SW480 (cell line): ENCODE measurements around the gene ECEL1.
"Not testable (repeated sequence)": the region's sequence is repeated elsewhere in the genome, so short reads cannot be mapped to it uniquely, and the experiment has no call there.

ENCODE experiments used
- DNase-seq: peaks from one replicate; pipeline ENCODE4 v3.0.0-alpha.2; 2016; ENCODE audit warnings: low spot score

ECEL1 gene, protein sequence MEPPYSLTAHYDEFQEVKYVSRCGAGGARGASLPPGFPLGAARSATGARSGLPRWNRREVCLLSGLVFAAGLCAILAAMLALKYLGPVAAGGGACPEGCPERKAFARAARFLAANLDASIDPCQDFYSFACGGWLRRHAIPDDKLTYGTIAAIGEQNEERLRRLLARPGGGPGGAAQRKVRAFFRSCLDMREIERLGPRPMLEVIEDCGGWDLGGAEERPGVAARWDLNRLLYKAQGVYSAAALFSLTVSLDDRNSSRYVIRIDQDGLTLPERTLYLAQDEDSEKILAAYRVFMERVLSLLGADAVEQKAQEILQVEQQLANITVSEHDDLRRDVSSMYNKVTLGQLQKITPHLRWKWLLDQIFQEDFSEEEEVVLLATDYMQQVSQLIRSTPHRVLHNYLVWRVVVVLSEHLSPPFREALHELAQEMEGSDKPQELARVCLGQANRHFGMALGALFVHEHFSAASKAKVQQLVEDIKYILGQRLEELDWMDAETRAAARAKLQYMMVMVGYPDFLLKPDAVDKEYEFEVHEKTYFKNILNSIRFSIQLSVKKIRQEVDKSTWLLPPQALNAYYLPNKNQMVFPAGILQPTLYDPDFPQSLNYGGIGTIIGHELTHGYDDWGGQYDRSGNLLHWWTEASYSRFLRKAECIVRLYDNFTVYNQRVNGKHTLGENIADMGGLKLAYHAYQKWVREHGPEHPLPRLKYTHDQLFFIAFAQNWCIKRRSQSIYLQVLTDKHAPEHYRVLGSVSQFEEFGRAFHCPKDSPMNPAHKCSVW

DNA sequence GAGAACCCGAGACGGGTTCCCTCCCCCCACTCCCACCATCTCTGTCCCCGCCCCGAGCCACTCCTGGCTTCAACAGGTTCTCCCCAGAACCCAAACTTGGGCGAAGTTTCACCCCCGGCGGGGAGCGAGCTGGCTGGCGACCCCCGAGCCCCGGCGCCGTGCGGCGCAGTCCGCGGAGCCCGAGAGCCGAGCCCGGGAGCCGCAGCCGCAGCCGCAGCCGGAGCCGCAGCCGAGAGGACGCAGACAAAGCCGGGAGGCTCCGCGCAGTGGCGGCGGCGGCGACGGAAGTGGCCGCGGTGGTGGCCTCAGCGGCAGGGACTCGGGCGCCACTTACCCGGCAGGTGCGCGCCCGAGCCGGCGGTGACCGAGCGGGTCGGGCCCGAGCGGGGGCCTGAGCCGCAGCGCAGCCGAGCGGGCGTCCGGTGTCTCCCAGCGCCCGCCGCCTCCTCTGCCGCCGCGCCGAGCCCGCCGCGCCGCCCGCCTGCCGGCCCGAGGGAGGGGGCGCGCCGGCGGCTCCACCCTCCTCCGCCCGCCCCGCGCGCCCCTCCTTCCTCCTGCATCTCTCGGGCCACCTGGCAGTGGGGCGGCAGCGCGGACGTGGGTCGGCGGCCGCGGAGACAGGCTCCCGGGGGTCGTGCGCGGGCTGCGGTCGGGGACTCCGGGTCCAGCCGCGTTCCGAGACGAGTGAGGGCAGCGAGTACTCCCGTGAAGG, at the start of gene ECEL1:
TSS of gene ECEL1 (minus strand) at position 450 of the 712 bp plus-strand sequence. CDS start 1,181 bp downstream, outside the sequence.
- DNase-seq: no peak

DNA sequence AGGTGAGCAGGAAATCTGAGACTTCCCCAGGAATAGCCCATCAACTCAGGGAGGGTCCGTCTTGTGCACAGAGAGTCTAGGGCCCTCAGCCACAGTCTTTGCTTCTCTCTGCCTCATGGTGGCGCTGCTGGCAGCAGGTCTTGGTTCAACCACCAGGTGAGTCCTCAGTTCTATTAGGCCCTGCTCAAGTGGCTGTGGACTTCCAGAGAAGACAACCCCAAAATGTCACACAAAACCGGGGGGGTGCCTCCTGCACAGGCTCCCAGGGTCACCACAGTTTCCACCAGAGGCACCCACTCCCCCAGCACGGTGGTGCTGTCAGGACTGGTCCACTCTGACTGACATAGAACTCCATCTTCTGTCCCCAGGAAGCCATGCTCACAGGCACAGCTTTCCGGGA, 49.4 kb upstream of the ECEL1 start:
- peak; percentile 30 for DNase-seq

DNA sequence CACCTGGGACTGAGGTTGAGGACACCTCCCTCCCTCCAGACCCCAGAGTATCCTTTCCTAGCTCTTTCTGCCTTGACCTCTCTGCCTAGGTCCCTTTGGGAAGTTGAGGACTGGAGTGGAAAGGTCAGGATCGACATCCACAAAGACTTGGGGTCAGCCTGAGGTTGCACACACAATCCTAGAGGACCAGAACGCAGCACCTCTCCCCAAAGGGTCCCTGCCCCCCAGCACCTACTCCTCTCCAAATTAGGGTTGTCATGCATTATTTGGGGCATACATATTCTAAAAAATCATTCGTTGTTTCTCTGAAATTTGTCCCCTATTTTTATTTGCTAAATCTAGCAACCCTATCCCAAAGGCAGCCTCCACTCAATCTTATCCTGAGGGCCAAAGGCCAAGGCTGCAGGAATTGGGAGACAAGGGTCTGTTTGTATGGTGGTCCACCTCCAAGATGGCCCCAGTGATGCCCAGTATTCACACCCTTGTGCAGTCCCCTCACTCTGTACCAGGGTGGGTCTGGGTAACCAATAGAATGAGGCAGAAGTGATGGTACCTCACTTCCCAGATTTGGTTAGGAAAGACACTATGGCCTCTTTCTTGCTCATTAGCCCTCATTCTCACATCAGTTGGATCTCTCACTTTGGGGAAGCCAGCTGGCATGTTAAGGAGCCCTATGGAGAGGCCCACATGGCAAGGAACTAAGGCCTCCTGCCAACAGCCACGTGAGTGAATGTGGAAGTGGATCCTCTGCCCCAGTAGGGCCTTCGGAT, 48.3 kb upstream of the ECEL1 start:
- DNase-seq: no peak

DNA sequence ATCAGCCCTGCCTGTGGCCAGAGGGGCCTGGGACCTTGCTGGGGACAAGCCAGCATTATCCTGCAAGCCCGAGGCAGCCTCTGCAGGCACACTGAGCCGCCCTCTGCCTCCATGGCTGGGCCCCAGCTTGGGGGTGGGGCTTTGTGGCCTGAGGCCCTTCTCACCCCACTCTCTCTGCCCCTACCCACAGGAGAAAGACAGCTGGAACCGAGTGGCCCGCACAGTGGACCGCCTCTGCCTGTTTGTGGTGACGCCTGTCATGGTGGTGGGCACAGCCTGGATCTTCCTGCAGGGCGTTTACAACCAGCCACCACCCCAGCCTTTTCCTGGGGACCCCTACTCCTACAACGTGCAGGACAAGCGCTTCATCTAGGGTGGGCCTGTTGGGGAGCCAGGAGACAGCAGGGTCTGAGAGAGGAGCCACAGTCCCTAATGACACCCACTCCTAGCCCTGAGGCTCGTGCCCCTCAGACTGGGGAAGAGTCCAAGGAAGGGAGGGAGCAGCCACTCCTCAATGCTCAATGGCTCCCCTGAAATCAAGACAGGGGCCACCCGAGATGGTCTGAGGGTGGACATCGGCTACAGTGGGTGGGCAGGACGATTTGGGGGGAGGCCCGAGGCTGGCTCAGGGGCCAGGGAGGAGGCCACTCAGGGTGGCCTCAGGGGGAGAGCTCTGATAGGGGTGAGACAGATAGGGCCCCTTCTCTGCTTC, 47.5 kb upstream of the ECEL1 start:
- DNase-seq: no peak

DNA sequence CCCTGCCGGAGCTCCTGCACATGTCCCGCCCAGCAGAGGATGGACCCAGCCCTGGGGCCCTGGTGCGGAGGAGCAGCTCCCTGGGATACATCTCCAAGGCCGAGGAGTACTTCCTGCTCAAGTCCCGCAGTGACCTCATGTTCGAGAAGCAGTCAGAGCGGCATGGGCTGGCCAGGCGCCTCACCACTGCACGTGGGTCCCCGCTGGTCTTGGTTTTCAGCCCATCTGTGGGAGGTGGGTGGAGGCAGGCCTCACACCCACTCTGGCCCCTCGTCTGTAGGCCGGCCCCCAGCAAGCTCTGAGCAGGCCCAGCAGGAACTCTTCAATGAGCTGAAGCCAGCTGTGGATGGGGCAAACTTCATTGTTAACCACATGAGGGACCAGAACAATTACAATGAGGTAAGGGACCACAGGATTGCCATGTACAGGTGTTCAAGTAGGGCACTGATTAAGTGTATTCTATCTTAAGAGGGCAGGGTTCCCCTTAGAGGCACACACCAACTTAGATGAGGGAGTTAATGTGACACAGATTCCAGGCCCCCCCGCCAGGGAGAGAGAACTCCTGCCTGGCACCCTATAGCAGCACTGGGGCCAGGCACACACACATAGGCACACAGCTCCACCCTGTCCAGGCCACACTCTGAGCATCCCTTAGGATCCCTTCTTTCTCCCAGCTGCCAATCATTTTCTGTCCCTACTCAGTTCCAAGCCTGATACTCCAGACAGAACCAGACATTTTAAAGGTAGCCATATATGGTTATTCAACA, 46.5 kb upstream of the ECEL1 start:
- no peak for DNase-seq

DNA sequence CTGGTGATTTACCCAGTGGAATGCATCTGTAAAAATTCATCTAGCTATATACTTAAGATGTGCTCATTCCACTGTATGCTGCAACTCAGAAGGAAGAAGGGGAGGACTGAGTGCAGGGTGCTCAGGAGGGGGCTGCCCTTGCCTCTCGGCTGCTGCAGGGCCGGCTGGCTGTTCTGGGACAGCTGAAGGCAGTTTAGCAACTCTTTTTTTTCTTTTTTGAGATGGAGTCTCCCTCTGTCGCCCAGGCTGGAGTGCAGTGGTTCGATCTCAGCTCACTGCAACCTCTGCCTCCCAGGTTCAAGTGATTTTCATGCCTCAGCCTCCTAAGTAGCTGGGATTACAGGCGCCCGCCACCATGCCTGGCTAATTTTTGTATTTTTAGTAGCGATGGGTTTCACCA, 45.2 kb upstream of the ECEL1 start:
- DNase-seq: not testable (repeated sequence)

DNA sequence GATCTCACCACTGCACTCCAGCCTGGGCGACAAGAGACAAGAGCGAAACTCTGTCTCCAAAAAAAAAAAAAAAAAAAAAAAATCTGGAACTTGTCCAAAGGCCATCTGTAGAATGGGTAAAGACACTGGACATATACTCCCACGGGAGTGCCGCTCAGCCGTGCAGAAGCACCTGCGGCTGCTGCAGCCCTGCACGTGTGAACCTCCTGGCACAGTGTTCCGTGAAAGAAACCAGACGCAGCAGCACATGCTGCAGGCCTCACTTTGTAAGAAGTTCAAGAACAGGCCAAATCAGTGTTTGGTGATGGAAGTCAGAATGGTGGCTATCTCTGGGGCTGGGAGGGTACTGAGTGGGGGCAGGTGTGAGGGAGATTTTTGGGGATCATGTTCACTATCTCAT, 44.8 kb upstream of the ECEL1 start:
- no peak for DNase-seq

DNA sequence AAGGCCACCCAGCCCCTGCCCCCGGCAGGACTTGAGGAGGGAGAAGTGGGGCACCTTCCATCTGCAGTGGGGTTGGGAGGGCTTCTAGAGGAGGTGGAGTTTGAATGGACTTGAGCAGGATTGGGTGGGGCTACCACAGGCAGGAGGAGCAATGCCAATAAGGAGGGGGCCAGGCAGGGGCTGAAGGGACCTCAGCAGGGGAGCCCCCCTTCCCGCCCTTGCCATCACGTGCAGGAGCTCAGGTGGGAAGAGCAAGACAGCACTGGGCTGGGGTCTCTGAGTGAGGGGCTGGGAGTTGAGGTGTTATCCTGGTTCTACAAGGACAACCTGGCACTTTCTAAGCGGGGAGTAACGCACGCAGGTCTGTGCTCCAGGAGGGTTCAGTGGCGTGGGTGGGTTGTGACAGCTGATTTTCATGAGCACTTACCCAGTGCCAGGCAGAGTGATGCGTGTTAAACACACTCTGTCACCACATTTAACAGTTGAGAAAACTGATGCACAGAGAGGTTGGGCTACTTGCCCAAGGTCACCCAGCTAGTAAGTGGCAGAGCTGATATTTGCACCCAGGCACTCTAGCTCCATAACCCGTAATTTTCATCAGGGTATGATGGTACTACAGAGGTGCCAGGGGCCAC, 43.1 kb upstream of the ECEL1 start:
- no peak for DNase-seq

DNA sequence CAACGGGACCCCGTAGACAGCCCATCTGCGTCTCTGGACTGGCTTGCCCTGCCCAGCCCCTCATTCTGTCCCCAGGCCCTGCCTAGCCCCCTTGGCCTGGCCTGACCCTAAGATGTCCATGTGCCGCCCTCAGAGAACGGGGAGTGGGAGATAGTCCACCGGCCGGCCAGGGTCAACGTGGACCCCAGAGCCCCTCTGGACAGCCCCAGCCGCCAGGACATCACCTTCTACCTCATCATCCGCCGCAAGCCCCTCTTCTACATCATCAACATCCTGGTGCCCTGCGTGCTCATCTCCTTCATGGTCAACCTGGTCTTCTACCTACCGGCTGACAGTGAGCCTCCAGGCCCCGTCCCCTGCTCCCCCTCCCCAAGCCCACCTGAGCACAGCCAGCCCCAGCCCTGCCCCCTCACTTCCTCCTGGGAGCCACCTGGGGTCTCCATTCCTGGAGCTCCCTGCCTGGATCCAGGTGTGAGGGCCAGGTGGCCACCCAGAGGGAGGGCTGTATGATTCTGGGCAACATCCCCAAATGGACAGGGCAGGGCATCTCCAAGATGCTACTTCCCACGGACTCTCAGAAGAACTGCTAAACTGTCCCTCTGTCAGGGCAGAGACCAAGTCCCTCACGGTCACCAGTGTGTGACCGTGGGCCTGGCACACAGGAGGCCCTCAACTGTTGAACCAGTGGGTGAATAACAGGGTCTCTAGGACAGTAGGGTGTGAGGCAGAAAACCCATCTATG, 42.3 kb upstream of the ECEL1 start:
- no peak for DNase-seq

DNA sequence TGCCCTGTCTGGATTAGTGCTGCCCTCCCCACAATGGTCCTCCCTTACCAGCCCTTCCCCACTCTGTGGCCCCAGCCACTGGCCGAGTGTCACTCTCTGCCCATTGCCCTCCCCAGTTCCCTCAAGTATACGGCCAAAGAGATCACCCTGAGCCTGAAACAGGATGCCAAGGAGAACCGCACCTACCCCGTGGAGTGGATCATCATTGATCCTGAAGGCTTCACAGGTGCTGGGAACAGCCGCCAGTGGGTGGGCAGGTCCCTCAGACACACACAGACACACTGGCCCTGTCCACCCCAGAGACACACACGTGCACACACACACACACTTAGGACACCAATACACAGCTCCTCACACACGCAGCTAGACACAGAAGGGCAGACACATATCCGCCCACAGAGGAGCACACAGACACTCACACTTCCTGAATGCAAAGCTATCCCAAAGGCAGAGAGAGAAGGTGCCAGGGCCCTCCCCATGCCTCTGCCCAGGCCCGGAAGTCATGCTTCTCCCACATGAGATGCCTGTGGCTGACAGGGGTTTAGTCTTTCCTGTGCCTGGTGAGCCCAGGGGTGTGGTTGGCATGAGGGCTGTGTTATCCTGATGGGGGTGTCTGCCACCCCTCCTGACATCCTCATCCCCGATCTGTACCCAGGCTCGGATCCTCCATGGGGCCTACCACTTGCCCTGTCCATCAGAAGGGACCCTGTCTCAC, 41.3 kb upstream of the ECEL1 start:
- DNase-seq: peak; percentile 83

DNA sequence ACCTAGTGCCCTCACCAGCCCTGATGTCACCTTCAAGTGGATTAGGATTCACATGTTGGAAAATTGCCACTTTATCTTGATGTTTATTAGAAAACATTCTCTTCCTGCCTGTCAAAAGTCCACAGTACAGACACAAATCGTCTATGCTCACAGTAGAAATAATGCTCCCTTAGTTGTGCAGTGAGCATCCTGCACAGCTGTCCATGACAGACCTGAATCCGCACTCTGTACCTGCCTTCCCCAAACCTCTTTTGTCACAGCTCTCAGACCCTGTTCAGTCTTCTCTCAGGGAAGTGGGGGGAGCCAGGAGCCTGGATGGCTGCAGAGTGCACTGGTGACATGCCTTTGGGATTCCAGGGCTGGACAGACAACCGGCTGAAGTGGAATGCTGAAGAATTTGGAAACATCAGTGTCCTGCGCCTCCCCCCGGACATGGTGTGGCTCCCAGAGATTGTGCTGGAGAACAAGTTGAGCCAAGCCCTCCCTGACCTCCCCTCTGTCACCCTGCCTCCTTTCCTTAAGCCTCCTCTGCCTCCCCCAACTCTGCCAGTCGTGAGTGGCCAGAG, 40.4 kb upstream of the ECEL1 start:
- no peak for DNase-seq

DNA sequence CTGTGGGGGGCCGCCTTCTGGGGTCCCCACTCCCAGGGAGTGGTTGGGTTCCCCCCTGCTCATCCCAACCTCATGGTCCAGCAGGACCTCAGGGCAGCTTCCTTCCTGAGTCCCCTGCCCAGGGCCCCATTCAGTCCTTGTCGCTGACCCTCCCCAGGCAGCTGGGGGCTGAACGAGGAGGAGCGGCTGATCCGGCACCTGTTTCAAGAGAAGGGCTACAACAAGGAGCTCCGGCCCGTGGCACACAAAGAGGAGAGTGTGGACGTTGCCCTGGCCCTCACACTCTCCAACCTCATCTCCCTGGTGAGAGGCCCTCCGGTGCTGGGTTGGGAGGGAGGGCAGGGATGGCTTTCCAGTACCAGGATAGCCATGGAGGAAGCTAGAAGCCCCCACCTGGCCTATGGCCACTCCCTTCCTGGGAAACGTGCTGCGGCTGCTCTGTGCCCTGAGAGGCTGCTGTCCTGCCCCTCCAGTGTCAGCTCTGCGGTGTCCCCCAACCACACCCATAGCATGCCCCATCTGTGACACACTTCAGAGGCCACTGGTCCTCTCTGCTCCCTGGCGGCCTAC, 38.8 kb upstream of the ECEL1 start:
- DNase-seq: peak; percentile 89

DNA sequence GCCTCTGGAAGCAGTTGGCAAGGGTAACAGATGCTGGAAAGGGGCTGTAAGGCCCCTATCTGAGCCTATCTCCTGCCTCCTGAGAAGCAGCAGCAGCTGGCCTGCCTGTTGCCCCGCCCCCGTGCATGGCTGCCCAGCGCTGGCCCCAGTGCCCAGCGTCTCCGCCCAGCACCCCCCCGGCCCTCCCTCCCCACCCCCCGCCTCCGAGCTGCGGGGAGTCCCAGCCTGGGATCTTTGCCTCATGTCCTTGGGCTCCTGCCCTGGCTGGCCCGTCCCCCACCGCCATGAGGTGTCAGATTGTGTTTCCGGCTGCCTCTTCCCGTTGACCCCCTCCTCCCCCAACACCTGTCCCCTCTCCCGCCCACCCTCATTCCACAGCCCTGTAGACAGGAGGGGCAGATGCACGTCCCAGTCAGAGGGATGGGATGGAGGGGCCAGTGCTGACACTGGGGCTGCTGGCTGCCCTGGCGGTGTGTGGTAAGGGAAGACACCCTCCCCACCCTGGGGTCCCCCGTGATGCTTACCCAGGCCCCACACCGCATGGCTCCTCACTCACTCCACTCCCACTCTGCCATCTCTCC, 38.2 kb upstream of the ECEL1 start, which contains the start of gene CHRND:
TSS of gene CHRND (plus strand) at position 370 of the 581 bp plus-strand sequence. CDS start at position 426, 56 bp downstream.
- peak; percentile 78 for DNase-seq

DNA sequence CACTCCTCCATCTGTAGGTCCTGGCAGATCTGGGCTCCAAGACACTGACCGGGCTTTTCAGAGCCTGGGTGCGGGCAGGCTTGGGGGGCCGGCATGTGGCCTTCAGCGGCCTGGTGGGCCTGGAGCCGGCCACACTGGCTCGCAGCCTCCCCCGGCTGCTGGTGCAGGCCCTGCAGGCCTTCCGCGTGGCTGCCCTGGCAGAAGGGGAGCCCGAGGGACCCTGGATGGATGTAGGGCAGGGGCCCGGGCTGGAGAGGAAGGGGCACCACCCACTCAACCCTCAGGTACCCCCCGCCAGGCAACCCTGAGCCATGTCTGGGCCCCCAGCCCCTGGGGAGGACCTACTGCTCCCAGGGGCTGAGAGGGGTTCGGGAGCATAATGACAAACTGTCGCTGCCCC, 37.6 kb upstream of the ECEL1 start:
- DNase-seq: no peak

DNA sequence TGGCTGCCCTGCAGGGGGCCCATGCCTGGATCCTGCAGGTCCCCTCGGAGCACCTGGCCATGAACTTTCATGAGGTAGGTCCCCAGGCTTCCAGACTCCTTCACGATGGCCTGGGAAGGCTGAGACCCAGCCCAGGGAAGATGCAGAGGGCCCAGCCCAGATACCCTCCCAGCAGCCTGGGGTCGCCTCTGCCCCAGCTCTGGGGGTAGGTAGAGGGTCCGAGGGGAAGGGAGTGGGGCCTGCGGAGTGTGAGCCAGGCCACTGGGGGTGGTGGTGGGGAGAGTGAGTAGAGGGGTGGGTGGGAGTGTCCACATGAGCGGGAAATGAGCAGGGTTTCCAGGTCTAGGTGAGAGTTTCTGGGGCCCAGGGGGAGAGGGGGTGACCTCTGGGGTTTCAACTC, 37.1 kb upstream of the ECEL1 start:
- no peak for DNase-seq

DNA sequence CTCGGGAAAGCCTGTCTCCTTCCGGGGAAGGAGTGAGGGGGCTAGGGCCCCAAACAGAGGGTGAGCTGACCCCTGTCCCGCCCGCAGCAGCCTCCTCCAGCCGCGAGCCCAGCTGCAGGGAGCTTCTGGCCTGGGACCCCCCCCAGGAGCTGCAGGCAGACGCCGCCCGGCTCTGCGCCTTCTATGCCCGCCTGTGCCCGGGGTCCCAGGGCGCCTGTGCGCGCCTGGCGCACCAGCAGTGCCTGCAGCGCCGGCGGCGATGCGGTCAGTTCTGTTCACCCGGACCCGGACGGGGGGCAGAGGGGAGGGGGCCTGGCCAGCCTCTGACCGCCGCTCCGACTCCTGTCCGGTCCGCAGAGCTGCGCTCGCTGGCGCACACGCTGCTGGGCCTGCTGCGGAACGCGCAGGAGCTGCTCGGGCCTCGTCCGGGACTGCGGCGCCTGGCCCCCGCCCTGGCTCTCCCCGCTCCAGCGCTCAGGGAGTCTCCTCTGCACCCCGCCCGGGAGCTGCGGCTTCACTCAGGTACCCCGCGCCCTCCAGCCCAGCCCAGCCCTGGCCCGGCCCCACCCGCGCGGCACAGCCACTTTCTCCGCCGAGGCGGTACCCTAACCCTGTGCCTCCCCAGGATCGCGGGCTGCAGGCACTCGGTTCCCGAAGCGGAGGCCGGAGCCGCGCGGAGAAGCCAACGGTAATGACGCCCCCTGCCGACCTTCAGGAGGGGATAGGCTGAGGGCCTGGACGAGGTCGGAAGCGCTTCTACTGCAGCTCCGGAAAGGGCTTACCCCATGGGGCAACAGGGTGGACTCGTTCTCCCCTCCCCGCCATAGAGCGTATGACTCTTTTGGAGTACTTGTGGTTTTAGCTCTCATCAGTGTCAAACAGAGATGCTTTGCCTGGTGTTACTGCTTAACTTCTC, 36.3 kb upstream of the ECEL1 start:
- DNase-seq: peak; percentile 71

DNA sequence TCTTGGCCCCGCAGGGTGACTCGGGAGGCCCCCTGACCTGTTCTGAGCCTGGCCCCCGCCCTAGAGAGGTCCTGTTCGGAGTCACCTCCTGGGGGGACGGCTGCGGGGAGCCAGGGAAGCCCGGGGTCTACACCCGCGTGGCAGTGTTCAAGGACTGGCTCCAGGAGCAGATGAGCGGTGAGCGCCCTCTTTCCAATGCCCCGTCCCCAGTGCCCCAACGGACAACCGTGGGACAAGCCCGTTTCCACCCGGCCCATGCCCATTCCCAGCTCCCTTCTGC, 35.7 kb upstream of the ECEL1 start:
- no peak for DNase-seq
